H9 (cell line): ENCODE measurements around the gene ITM2B. TPM values are rescaled to one million over a fixed set of nuclear protein-coding genes. Genes with fewer than 3 reads are reported as not detected.
A peak's percentile ranks its signal among the peaks of the same experiment; 100 is the strongest.

Experiments used
- DNase-seq: peaks from one replicate; pipeline ENCODE4 v3.0.0-alpha.2; 2017
- H2AFZ ChIP-seq: one replicate; pipeline ENCODE4 v1.6.1; 2013; ENCODE audit warnings: mild to moderate bottlenecking, low read length, control low read depth, moderate library complexity
- H2AK5ac ChIP-seq: 2 replicates; pipeline ENCODE4 v1.6.1; 2013; ENCODE audit warnings: low read length, control low read depth, mixed read lengths; ENCODE audit not compliant: insufficient read length
- H2BK120ac ChIP-seq: one replicate; pipeline ENCODE4 v1.6.1; 2013; ENCODE audit warnings: low read depth, mild to moderate bottlenecking, low read length, control low read depth, inconsistent platforms; ENCODE audit not compliant: poor library complexity, severe bottlenecking
- H2BK12ac ChIP-seq: 2 replicates; pipeline ENCODE4 v1.6.1; 2013; ENCODE audit warnings: low read length, control low read depth, mixed read lengths, low read depth; ENCODE audit not compliant: insufficient read length
- H2BK15ac ChIP-seq: 2 replicates; pipeline ENCODE4 v1.6.1; 2013; ENCODE audit warnings: low read depth, low read length, control low read depth
- H2BK20ac ChIP-seq: one replicate; pipeline ENCODE4 v1.6.1; 2013; ENCODE audit warnings: low read depth, mild to moderate bottlenecking, low read length, control low read depth, inconsistent platforms; ENCODE audit not compliant: poor library complexity, severe bottlenecking
- H2BK5ac ChIP-seq: 2 replicates; pipeline ENCODE4 v1.6.1; 2013; ENCODE audit warnings: low read length, control low read depth, mixed read lengths; ENCODE audit not compliant: insufficient read length
- H3K14ac ChIP-seq: 2 replicates; pipeline ENCODE4 v1.6.1; 2013; ENCODE audit warnings: low read length, control low read depth; ENCODE audit not compliant: insufficient read depth
- H3K18ac ChIP-seq: 2 replicates; pipeline ENCODE4 v1.6.1; 2013; ENCODE audit warnings: low read depth, mild to moderate bottlenecking, mixed read lengths, low read length, control low read depth; ENCODE audit not compliant: insufficient read length
- H3K23ac ChIP-seq: 2 replicates; pipeline ENCODE4 v1.6.1; 2013; ENCODE audit warnings: low read length, control low read depth, mixed read lengths, low read depth; ENCODE audit not compliant: insufficient read length
- H3K23me2 ChIP-seq: 2 replicates; pipeline ENCODE4 v1.6.1; 2013; ENCODE audit warnings: low read depth, mild to moderate bottlenecking, mixed read lengths, low read length, control low read depth; ENCODE audit not compliant: insufficient read length, poor library complexity, severe bottlenecking
- H3K27ac ChIP-seq: 2 replicates; pipeline ENCODE4 v1.5.1; 2013; ENCODE audit warnings: low read length, control low read depth, mixed read lengths, low read depth; ENCODE audit not compliant: insufficient read length
- H3K27me3 ChIP-seq: 2 replicates; pipeline ENCODE4 v1.6.1; 2013; ENCODE audit warnings: low read length, control low read depth, inconsistent platforms; ENCODE audit not compliant: insufficient read depth
- H3K4ac ChIP-seq: 2 replicates; pipeline ENCODE4 v1.6.1; 2013; ENCODE audit warnings: low read depth, mild to moderate bottlenecking, control low read depth, inconsistent platforms, low read length, moderate library complexity
- H3K4me1 ChIP-seq: 2 replicates; pipeline ENCODE4 v1.6.1; 2013; ENCODE audit warnings: low read length, control low read depth, inconsistent platforms; ENCODE audit not compliant: insufficient read depth
- H3K4me2 ChIP-seq: 2 replicates; pipeline ENCODE4 v1.6.1; 2013; ENCODE audit warnings: low read length, control low read depth, mixed read lengths; ENCODE audit not compliant: insufficient read length, insufficient read depth
- H3K56ac ChIP-seq: 2 replicates; pipeline ENCODE4 v1.6.1; 2013; ENCODE audit warnings: low read depth, mild to moderate bottlenecking, mixed read lengths, low read length, control low read depth; ENCODE audit not compliant: insufficient read length
- H3K79me1 ChIP-seq: 2 replicates; pipeline ENCODE4 v1.6.1; 2013; ENCODE audit warnings: low read depth, mild to moderate bottlenecking, moderate library complexity, low read length, control low read depth, inconsistent platforms; ENCODE audit not compliant: insufficient read depth, poor library complexity, severe bottlenecking
- H3K79me2 ChIP-seq: 2 replicates; pipeline ENCODE4 v1.6.1; 2013; ENCODE audit warnings: low read length, control low read depth, inconsistent platforms; ENCODE audit not compliant: insufficient read depth
- H3K9ac ChIP-seq: 2 replicates; pipeline ENCODE4 v1.6.1; 2013; ENCODE audit warnings: low read length, control low read depth, mixed read lengths; ENCODE audit not compliant: insufficient read length; ENCODE audit errors: extremely low read depth
- H3K9me3 ChIP-seq: one replicate; pipeline ENCODE4 v1.6.1; 2013; ENCODE audit warnings: low read depth, low read length, inconsistent platforms; ENCODE audit not compliant: control insufficient read depth
- H3T11ph ChIP-seq: one replicate; pipeline ENCODE4 v1.6.1; 2013; ENCODE audit warnings: mild to moderate bottlenecking, low read length, control low read depth, inconsistent platforms
- H4K20me1 ChIP-seq: one replicate; pipeline ENCODE4 v1.6.1; 2013; ENCODE audit not compliant: control insufficient read depth, insufficient read length, insufficient read depth
- H4K5ac ChIP-seq: 2 replicates; pipeline ENCODE4 v1.6.1; 2013; ENCODE audit warnings: low read depth, mild to moderate bottlenecking, mixed read lengths, low read length, control low read depth; ENCODE audit not compliant: insufficient read length
- H4K8ac ChIP-seq: replicated peaks from 2 replicates; pipeline ENCODE4 v1.6.1; 2013; ENCODE audit warnings: low read length, control low read depth, mixed read lengths, low read depth; ENCODE audit not compliant: insufficient read length
- H4K91ac ChIP-seq: 2 replicates; pipeline ENCODE4 v1.6.1; 2013; ENCODE audit warnings: low read depth, mild to moderate bottlenecking, moderate library complexity, mixed read lengths, low read length, control low read depth; ENCODE audit not compliant: insufficient read length
- H3K27ac Mint-ChIP-seq, 3 experiments: 2 replicates in 2 of 3; 3 replicates in 1 of 3; pipeline ENCODE4 v1.8.0; 2020 to 2021; ENCODE audit warnings: mixed read lengths in 3 of 3, mild to moderate bottlenecking in 1 of 3, moderate library complexity in 1 of 3
- H3K27me3 Mint-ChIP-seq: 2 replicates; pipeline ENCODE4 v1.8.0; 2021; ENCODE audit warnings: low read depth, mild to moderate bottlenecking, moderate library complexity, mixed read lengths
- H3K36me3 Mint-ChIP-seq, 3 experiments: 2 replicates in 2 of 3; 3 replicates in 1 of 3; pipeline ENCODE4 v1.8.0; 2020 to 2021; ENCODE audit warnings: low read depth in 3 of 3, mixed read lengths in 3 of 3; ENCODE audit not compliant: insufficient read depth in 1 of 3
- H3K4me1 Mint-ChIP-seq, 2 experiments: 2 replicates each; pipeline ENCODE4 v1.8.0; 2020; ENCODE audit warnings: mixed read lengths in 2 of 2
- H3K4me3 Mint-ChIP-seq, 2 experiments: 2 replicates in 1 of 2; 3 replicates in 1 of 2; pipeline ENCODE4 v1.8.0; 2020 to 2021; ENCODE audit warnings: mild to moderate bottlenecking in 2 of 2, mixed read lengths in 2 of 2, moderate library complexity in 1 of 2
- H3K9me3 Mint-ChIP-seq, 2 experiments: 2 replicates in 1 of 2; 3 replicates in 1 of 2; pipeline ENCODE4 v1.8.0; 2020; ENCODE audit warnings: mild to moderate bottlenecking in 2 of 2, mixed read lengths in 2 of 2, moderate library complexity in 1 of 2
- WGBS: extraction: QIAGEN DNeasy Blood & Tissue Kit; methylation state at CpG from one replicate; pipeline ENCODE4 v1.1.7; 2013; ENCODE audit warnings: missing lambda C conversion rate, low lambda C conversion rate, mixed read lengths; ENCODE audit not compliant: insufficient read length; ENCODE audit errors: extremely low coverage; 5-methylcytosine and 5-hydroxymethylcytosine counted together
- total RNA-seq: library from RNA; stranded (reverse); gene quantifications from 2 replicates; pipeline ENCODE4 v1.2.1, GENCODE V29; 2021
- TF ChIP-seq, protein P1 (sequence below): fragments of 200-600 bp; sonication (generic); conservative IDR thresholded peaks from 3 replicates; pipeline ENCODE4 v1.8.0; 2021; ENCODE audit warnings: antibody characterized with exemption, mild to moderate bottlenecking

Gene ITM2B
- total RNA-seq, 1 experiment from 2014 or later, result 175 TPM

DNA sequence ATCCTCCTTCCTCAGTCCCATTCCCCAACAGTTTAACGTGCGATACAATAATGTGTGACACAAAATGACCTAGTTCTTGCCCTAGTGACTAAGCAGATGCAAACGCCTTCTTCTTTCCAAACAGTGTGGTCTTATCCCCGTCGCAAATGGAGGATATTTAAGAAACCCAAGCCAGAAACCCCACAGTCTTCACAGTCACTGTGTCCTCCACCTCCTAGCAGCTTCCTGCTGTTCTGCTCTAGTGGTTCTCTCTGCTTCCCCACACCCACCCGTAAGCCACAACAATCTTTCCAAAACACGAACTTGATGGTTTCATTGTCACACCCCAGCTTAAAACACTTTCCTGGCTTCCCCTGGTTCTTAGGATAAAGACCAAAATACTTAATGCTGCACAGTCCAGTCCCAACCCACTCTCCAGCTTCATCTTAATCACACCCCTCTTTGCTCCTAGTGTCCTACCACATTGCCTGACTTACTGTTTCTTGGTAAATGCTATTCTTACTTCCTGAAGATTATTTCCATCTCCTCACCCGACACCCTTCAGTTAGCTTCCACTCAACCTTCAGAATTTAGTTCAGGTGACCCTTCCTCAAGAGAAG lies 32.3 kb downstream of the ITM2B start:
- Histone ChIP-seq H4K20me1 (no peaks in the 10 kb centered on the region), H3K79me2 (no peaks in the 10 kb centered on the region), H4K5ac (no peak overlapping the region), H2BK12ac (no peak overlapping the region), H2BK15ac (no peak overlapping the region), H3K14ac (no peak overlapping the region), H4K8ac (no peak overlapping the region), H2BK120ac (no peak overlapping the region), H2AK5ac (no peak overlapping the region), H3K23ac (no peak overlapping the region), H3K79me1 (no peaks in the 10 kb centered on the region), H3K9ac (no peak overlapping the region), H3K4ac (no peak overlapping the region), H2BK5ac (no peak overlapping the region), H3K56ac (no peak overlapping the region), H2BK20ac (no peak overlapping the region), H3K23me2 (no peaks in the 10 kb centered on the region), H2AFZ (no peak overlapping the region), H4K91ac (no peak overlapping the region), H3T11ph (no peak overlapping the region), H3K27me3 (no peaks in the 10 kb centered on the region), H3K18ac (no peak overlapping the region), H3K9me3 (no peaks in the 10 kb centered on the region), H3K27ac (no peak overlapping the region), H3K4me1 (no peaks in the 10 kb centered on the region), H3K4me2 (no peak overlapping the region)
- TF ChIP-seq, protein P1, sequence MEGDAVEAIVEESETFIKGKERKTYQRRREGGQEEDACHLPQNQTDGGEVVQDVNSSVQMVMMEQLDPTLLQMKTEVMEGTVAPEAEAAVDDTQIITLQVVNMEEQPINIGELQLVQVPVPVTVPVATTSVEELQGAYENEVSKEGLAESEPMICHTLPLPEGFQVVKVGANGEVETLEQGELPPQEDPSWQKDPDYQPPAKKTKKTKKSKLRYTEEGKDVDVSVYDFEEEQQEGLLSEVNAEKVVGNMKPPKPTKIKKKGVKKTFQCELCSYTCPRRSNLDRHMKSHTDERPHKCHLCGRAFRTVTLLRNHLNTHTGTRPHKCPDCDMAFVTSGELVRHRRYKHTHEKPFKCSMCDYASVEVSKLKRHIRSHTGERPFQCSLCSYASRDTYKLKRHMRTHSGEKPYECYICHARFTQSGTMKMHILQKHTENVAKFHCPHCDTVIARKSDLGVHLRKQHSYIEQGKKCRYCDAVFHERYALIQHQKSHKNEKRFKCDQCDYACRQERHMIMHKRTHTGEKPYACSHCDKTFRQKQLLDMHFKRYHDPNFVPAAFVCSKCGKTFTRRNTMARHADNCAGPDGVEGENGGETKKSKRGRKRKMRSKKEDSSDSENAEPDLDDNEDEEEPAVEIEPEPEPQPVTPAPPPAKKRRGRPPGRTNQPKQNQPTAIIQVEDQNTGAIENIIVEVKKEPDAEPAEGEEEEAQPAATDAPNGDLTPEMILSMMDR, result no peak
- no CpG with 5 or more reads among the region's 8 CpGs for WGBS
- Mint-ChIP-seq H3K36me3 (peaks cover 10 to 26% (median 23%) of the 10 kb centered on the region in 3 experiments), H3K27me3 (no peaks in the 10 kb centered on the region), H3K9me3 (no peaks in the 10 kb centered on the region), H3K4me1 (peaks cover 6 to 20% of the 10 kb centered on the region in 2 experiments), H3K27ac (peak overlapping the region; percentile 1 to 39 (median 14); a peak in 4 of 7 replicates), H3K4me3 (no peak overlapping the region)
- DNase-seq, result no peak
